ENCODE measurements around the gene SCO2. TPM values are rescaled to one million over a fixed set of nuclear protein-coding genes. Genes with fewer than 3 reads are reported as not detected.
A peak's percentile ranks its signal among the peaks of the same experiment; 100 is the strongest.

SCO2 gene
- total and polyA plus RNA-seq, 2 of the 13 experiments (the other 11 are each of a cell fraction or from before 2014, with no cell fraction given), result 0.32 to 3.7 TPM

GRCh38 chr22:50529897-50530579, 4.6 kb upstream of the SCO2 start, which contains the start of gene TYMP (continued):
- no peak for TF ChIP-seq GPN1 (CRISPR knock-in tag; IDR thresholded peaks at IDR 0.05; ENCODE audit: borderline replicate concordance)
- peak; percentile 56 for TF ChIP-seq FOXA3 (CRISPR knock-in tag; IDR thresholded peaks at IDR 0.05)
- TF ChIP-seq ZNF720 (CRISPR knock-in tag; IDR thresholded peaks at IDR 0.05), result no peak
- no peak for TF ChIP-seq FOSL1 (CRISPR knock-in tag; IDR thresholded peaks at IDR 0.05; ENCODE audit: borderline replicate concordance)
- no peak; the same call in 1 of the 2 replicates for TF ChIP-seq ZNF557 (CRISPR knock-in tag; IDR thresholded peaks at IDR 0.05)
- TF ChIP-seq SAFB2 (CRISPR knock-in tag; IDR thresholded peaks at IDR 0.05; ENCODE audit: borderline replicate concordance, low read depth), result peak; percentile 13; the same call in 1 of the 2 replicates
- TF ChIP-seq FOXM1 (CRISPR knock-in tag; IDR thresholded peaks at IDR 0.05), result peak; percentile 35; the same call in 1 of the 2 replicates
- TF ChIP-seq LRRFIP1 (CRISPR knock-in tag; conservative IDR thresholded peaks at IDR 0.05), result no peak
- TF ChIP-seq SNRNP70 (IDR thresholded peaks at IDR 0.05; ENCODE audit: low read depth, low read length), result 0 out of 2 replicates have a peak, but pooled peaks have one; percentile 63
- no peak for TF ChIP-seq TCF7L2 (IDR thresholded peaks at IDR 0.05; ENCODE audit: low read depth, low read length)
- no peak for TF ChIP-seq REL (CRISPR knock-in tag; conservative IDR thresholded peaks at IDR 0.05)
- TF ChIP-seq RAD21 (CRISPR knock-in tag; IDR thresholded peaks at IDR 0.05), result no peak
- TF ChIP-seq ZBTB43 (CRISPR knock-in tag; conservative IDR thresholded peaks at IDR 0.05), result no peak; the same call in 1 of the 2 replicates
- peak; percentile 53 for TF ChIP-seq ISL2 (CRISPR knock-in tag; IDR thresholded peaks at IDR 0.05)
- TF ChIP-seq ETV5 (CRISPR knock-in tag; IDR thresholded peaks at IDR 0.05; ENCODE audit: borderline replicate concordance), result peak; percentile 54; the same call in 1 of the 2 replicates
- no peak; the same call in none of the 2 replicates for TF ChIP-seq RXRB (CRISPR knock-in tag; IDR thresholded peaks at IDR 0.05; ENCODE audit: borderline replicate concordance)
- TF ChIP-seq MED1 (CRISPR knock-in tag; IDR thresholded peaks at IDR 0.05), result peak; percentile 76
- TF ChIP-seq SRSF9 (IDR thresholded peaks at IDR 0.05; ENCODE audit: borderline replicate concordance, insufficient read depth, low read depth, low read length, poor library complexity, severe bottlenecking), result no peak
- TF ChIP-seq ZNF235 (CRISPR knock-in tag; IDR thresholded peaks at IDR 0.05; ENCODE audit: borderline replicate concordance), result no peak; the same call in 1 of the 2 replicates
- TF ChIP-seq PCBP1 (IDR thresholded peaks at IDR 0.05; ENCODE audit: borderline replicate concordance, low read depth, low read length), result 0 out of 2 replicates have a peak, but pooled peaks have one; percentile 1
- TF ChIP-seq ZNF597 (CRISPR knock-in tag; IDR thresholded peaks at IDR 0.05), result no peak
- no peak for TF ChIP-seq ZMYM4 (CRISPR knock-in tag; IDR thresholded peaks at IDR 0.05)
- TF ChIP-seq ATF3 (CRISPR knock-in tag; IDR thresholded peaks at IDR 0.05), result no peak
- no peak for TF ChIP-seq MLLT10 (CRISPR knock-in tag; IDR thresholded peaks at IDR 0.05)
- no peak for TF ChIP-seq GATA4 (IDR thresholded peaks at IDR 0.05; ENCODE audit: borderline replicate concordance, low read depth)
- 0 out of 2 replicates have a peak, but pooled peaks have one; percentile 47 for TF ChIP-seq CCDC6 (CRISPR knock-in tag; IDR thresholded peaks at IDR 0.05)

Measured in HepG2 (cell line).